Activated CD8-positive, alpha-beta memory T cell treated with anti-CD3 and anti-CD28 coated beads, Interleukin-2, amount 10 ng/mL, durations not matched to agents 7 days and 5 days (primary cell): ENCODE data around the gene ATP6V1C2. TPM values are rescaled to one million over a fixed set of nuclear protein-coding genes. Genes with fewer than 3 reads are reported as not detected.

Experiments
- ATAC-seq: fragments of 150-1000 bp; cut with Tn5 transposase; one replicate; pipeline ENCODE4 v1.10.0; 2021; ENCODE audit warnings: moderate library complexity
- CTCF ChIA-PET: fragments of 350-600 bp; sonication (Branson Sonifier 250); formaldehyde crosslinking; loops from one replicate; lab custom pipeline; 2021; ENCODE audit warnings: antibody characterized with exemption; lab: Charles Lee
- DNase-seq: peaks from one replicate; pipeline ENCODE4 v3.0.0-alpha.2; 2020
- H3K27ac Mint-ChIP-seq: one replicate; pipeline ENCODE4 v1.8.0; 2021; ENCODE audit warnings: mild to moderate bottlenecking, mixed read lengths
- H3K27me3 Mint-ChIP-seq: one replicate; pipeline ENCODE4 v1.8.0; 2021; ENCODE audit warnings: mixed read lengths
- H3K36me3 Mint-ChIP-seq: one replicate; pipeline ENCODE4 v1.8.0; 2021; ENCODE audit warnings: mild to moderate bottlenecking, mixed read lengths
- H3K4me1 Mint-ChIP-seq: one replicate; pipeline ENCODE4 v1.8.0; 2021; ENCODE audit warnings: mixed read lengths
- H3K4me3 Mint-ChIP-seq: one replicate; pipeline ENCODE4 v1.8.0; 2021; ENCODE audit warnings: mild to moderate bottlenecking, moderate library complexity, mixed read lengths
- H3K9me3 Mint-ChIP-seq: one replicate; pipeline ENCODE4 v1.8.0; 2022; ENCODE audit warnings: low read depth, mixed read lengths
- total RNA-seq, 2 experiments: library from RNA; stranded (reverse); gene quantifications; one replicate each; pipeline ENCODE4 v1.2.3, GENCODE V29; 2021

The ATP6V1C2 gene
- total RNA-seq, 2 experiments from 2014 or later = not detected

- H3K36me3 Mint-ChIP-seq = no peaks in the 10 kb centered on the region
- no peak overlapping the region for H3K27ac Mint-ChIP-seq
- no peaks in the 10 kb centered on the region for H3K9me3 Mint-ChIP-seq
- CTCF ChIA-PET = interaction anchor here (0.6 to 8.5 kb wide), 51 partner anchors 10 to 752 kb away, joined by 3 to 121 read pairs (median 4); partner anchors contain the start of gene PDIA6
- H3K27me3 Mint-ChIP-seq = peaks cover 53% of the 10 kb centered on the region
- DNase-seq = no peak
- H3K4me1 Mint-ChIP-seq = peaks cover 4% of the 10 kb centered on the region
- no peak for ATAC-seq
- no peak overlapping the region for H3K4me3 Mint-ChIP-seq
Measured at GRCh38 chr2:10833021-10833420, 111.6 kb downstream of the ATP6V1C2 start.

GRCh38 chr2:10834068-10834655, 112.7 kb downstream of the ATP6V1C2 start:
- H3K4me3 Mint-ChIP-seq = no peak overlapping the region
- H3K36me3 Mint-ChIP-seq = no peaks in the 10 kb centered on the region
- no peak overlapping the region for H3K27ac Mint-ChIP-seq
- H3K9me3 Mint-ChIP-seq = no peaks in the 10 kb centered on the region
- DNase-seq (no peak), ATAC-seq (no peak)
- H3K4me1 Mint-ChIP-seq = peaks cover 4% of the 10 kb centered on the region
- peaks cover 48% of the 10 kb centered on the region for H3K27me3 Mint-ChIP-seq
- CTCF ChIA-PET = interaction anchor here (0.9 to 8.5 kb wide), 7 partner anchors 9 to 297 kb away, joined by 3 to 121 read pairs (median 14); a partner anchor contains a TSS

Other genes with a start within 250 kb of the ATP6V1C2 start
- 10 to 100 TPM; 24.9 to 27.1 TPM for gene NOL10, start 31.7 kb upstream of the ATP6V1C2 start, total RNA-seq
- 100 to 1,000 TPM; 134 to 174 TPM for gene PDIA6, start 91.2 kb downstream of the ATP6V1C2 start, total RNA-seq
- not detected for gene KCNF1, start 190.3 kb downstream of the ATP6V1C2 start, total RNA-seq